CD8-positive, alpha-beta memory T cell (primary cell): ENCODE results near the gene PPP2R5C. TPM values are rescaled to one million over a fixed set of nuclear protein-coding genes. Genes with fewer than 3 reads are reported as not detected.
A peak's percentile ranks its signal among the peaks of the same experiment; 100 is the strongest.

Experiments
- CTCF ChIA-PET: fragments of 350-600 bp; sonication (Branson Sonifier 250); formaldehyde crosslinking; loops from one replicate; lab custom pipeline; 2021; ENCODE audit warnings: antibody characterized with exemption; lab: Charles Lee
- POLR2A ChIA-PET: fragments of 350-600 bp; sonication (Branson Sonifier 250); formaldehyde crosslinking; loops from one replicate; lab custom pipeline; 2021; ENCODE audit warnings: antibody characterized with exemption; lab: Charles Lee
- DNase-seq, 5 donors: peaks; one replicate each; pipeline versions ENCODE4 v3.0.0 to v3.0.0-alpha.2; 2020 to 2022; ENCODE audit warnings: mixed read lengths in 1 of 5
- H3K27ac ChIP-seq: one replicate; pipeline ENCODE4 v1.7.0; 2013; ENCODE audit warnings: low read depth, mild to moderate bottlenecking, low read length, moderate library complexity
- H3K27me3 ChIP-seq: 2 replicates; pipeline ENCODE4 v1.7.0; 2013; ENCODE audit warnings: low read length, mild to moderate bottlenecking; ENCODE audit not compliant: insufficient read depth, poor library complexity, severe bottlenecking
- H3K36me3 ChIP-seq: 2 replicates; pipeline ENCODE4 v1.7.0; 2013; ENCODE audit warnings: mild to moderate bottlenecking, low read length, moderate library complexity; ENCODE audit not compliant: insufficient read depth
- H3K4me1 ChIP-seq: 2 replicates; pipeline ENCODE4 v1.7.0; 2013; ENCODE audit warnings: mild to moderate bottlenecking, low read length, moderate library complexity; ENCODE audit not compliant: insufficient read depth
- H3K4me3 ChIP-seq: 2 replicates; pipeline ENCODE4 v1.7.0; 2013; ENCODE audit warnings: mild to moderate bottlenecking, low read length
- H3K9me3 ChIP-seq: 2 replicates; pipeline ENCODE4 v1.7.0; 2013; ENCODE audit warnings: mild to moderate bottlenecking, low read length
- H3K27ac Mint-ChIP-seq, 8 donors: one replicate each; pipeline ENCODE4 v1.8.0; 2020 to 2021; ENCODE audit warnings: mixed read lengths in 8 of 8, mild to moderate bottlenecking in 6 of 8, inconsistent platforms in 3 of 8, moderate library complexity in 3 of 8
- H3K27me3 Mint-ChIP-seq, 2 donors: one replicate each; pipeline ENCODE4 v1.8.0; 2020 to 2021; ENCODE audit warnings: mixed read lengths in 2 of 2, mild to moderate bottlenecking in 1 of 2, moderate library complexity in 1 of 2
- H3K36me3 Mint-ChIP-seq, 3 donors: one replicate each; pipeline ENCODE4 v1.8.0; 2020 to 2021; ENCODE audit warnings: mixed read lengths in 3 of 3, inconsistent platforms in 1 of 3, mild to moderate bottlenecking in 1 of 3
- H3K4me1 Mint-ChIP-seq, 3 donors: one replicate each; pipeline ENCODE4 v1.8.0; 2020 to 2021; ENCODE audit warnings: mixed read lengths in 3 of 3, inconsistent platforms in 1 of 3, mild to moderate bottlenecking in 1 of 3
- H3K4me3 Mint-ChIP-seq, 7 donors: one replicate each; pipeline ENCODE4 v1.8.0; 2020 to 2021; ENCODE audit warnings: mixed read lengths in 7 of 7, mild to moderate bottlenecking in 6 of 7, moderate library complexity in 4 of 7, inconsistent platforms in 2 of 7
- H3K9me3 Mint-ChIP-seq, 5 donors: one replicate each; pipeline ENCODE4 v1.8.0; 2020 to 2022; ENCODE audit warnings: mixed read lengths in 5 of 5, mild to moderate bottlenecking in 3 of 5, moderate library complexity in 2 of 5, inconsistent platforms in 1 of 5
- polyA plus RNA-seq: library from polyadenylated mRNA; unstranded; fragments of 300-500 nt; fragmentation: Illumina TruSeq; gene quantifications from one replicate; pipeline ENCODE4 v1.2.3, GENCODE V29; 2021
- total RNA-seq, 2 experiments: library from RNA; stranded (reverse); gene quantifications; one replicate each; pipeline ENCODE4 v1.2.3, GENCODE V29; 2021

The PPP2R5C gene
- total and polyA plus RNA-seq, 3 experiments from 2014 or later, result 278 to 342 (median 307) TPM

DNA sequence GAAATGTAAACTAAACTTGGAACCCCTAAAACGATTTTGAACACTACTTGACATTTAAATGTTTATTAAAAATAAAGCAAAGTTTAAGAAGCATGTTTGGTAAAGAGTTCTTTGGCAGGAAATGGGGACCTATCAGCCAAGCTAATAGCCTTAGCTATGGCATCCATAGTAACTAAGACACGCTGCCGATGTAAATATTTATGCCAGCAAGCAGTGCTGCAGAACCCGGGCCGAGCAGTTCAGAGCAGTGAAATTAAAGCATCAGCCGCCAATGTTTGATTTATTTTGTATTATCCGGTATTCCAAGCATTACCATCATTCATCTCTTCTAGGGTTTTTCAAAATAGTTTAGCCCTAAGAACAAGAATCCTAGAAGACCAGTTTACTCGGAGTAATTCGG is 61.6 kb downstream of the PPP2R5C start:
- ChIA-PET CTCF (interaction anchor here (1.1 to 5.6 kb wide), 8 partner anchors 11 to 138 kb away, joined by 3 to 95 read pairs (median 4); no protein-coding TSS in a partner anchor), POLR2A (interaction anchor here (0.5 to 9.4 kb wide), 15 partner anchors 9 to 116 kb away, joined by 3 to 279 read pairs (median 4); no protein-coding TSS in a partner anchor)
- H3K9me3 ChIP-seq, result no peaks in the 10 kb centered on the region
- H3K4me3 ChIP-seq, result peak overlapping the region; percentile 87
- Mint-ChIP-seq H3K4me1 (peaks cover 79 to 89% (median 82%) of the 10 kb centered on the region in 3 donors), H3K4me3 (peak overlapping the region; percentile 90 to 94 (median 93)), H3K36me3 (peaks cover 27 to 80% (median 30%) of the 10 kb centered on the region in 3 donors), H3K27ac (peak overlapping the region; percentile 95 to 99 (median 98)), H3K9me3 (peaks cover 0 to 2% (median 0%) of the 10 kb centered on the region in 5 donors), H3K27me3 (peaks cover 0 to 16% of the 10 kb centered on the region in 2 donors)
- DNase-seq, result peak in 3 of 5 donors; percentile 61 to 74 (median 72)
- H3K36me3 ChIP-seq, result peaks cover 17% of the 10 kb centered on the region
- peaks cover 80% of the 10 kb centered on the region for H3K4me1 ChIP-seq
- H3K27me3 ChIP-seq, result no peaks in the 10 kb centered on the region
- peak overlapping the region; percentile 96 for H3K27ac ChIP-seq

GRCh38 chr14:101823511-101824120 is 62.1 kb downstream of the PPP2R5C start:
- Mint-ChIP-seq H3K4me3 (peak overlapping the region; percentile 90 to 94 (median 93)), H3K36me3 (peaks cover 29 to 83% (median 32%) of the 10 kb centered on the region in 3 donors), H3K27me3 (peaks cover 0 to 16% of the 10 kb centered on the region in 2 donors), H3K9me3 (peaks cover 0 to 2% (median 0%) of the 10 kb centered on the region in 5 donors), H3K4me1 (peaks cover 79 to 89% (median 80%) of the 10 kb centered on the region in 3 donors), H3K27ac (peak overlapping the region; percentile 95 to 99 (median 98))
- ChIA-PET CTCF (interaction anchor here (0.8 to 5.6 kb wide), 12 partner anchors 10 to 137 kb away, joined by 3 to 95 read pairs (median 4); no protein-coding TSS in a partner anchor), POLR2A (interaction anchor here (0.5 to 9.4 kb wide), 20 partner anchors 10 to 485 kb away, joined by 3 to 279 read pairs (median 4); no protein-coding TSS in a partner anchor)
- H3K27me3 ChIP-seq, result no peaks in the 10 kb centered on the region
- peaks cover 80% of the 10 kb centered on the region for H3K4me1 ChIP-seq
- peak overlapping the region; percentile 87 for H3K4me3 ChIP-seq
- H3K9me3 ChIP-seq, result no peaks in the 10 kb centered on the region
- H3K36me3 ChIP-seq, result peaks cover 18% of the 10 kb centered on the region
- DNase-seq, result peak; percentile 51 to 86 (median 77)
- H3K27ac ChIP-seq, result peak overlapping the region; percentile 96

GRCh38 chr14:101824339-101824727 is 62.8 kb downstream of the PPP2R5C start:
- Histone ChIP-seq H3K36me3 (peaks cover 24% of the 10 kb centered on the region), H3K4me1 (peaks cover 80% of the 10 kb centered on the region), H3K27ac (peak overlapping the region; percentile 96), H3K9me3 (no peaks in the 10 kb centered on the region), H3K27me3 (no peaks in the 10 kb centered on the region), H3K4me3 (peak overlapping the region; percentile 87)
- H3K36me3 Mint-ChIP-seq, result peaks cover 29 to 83% (median 32%) of the 10 kb centered on the region in 3 donors
- peak in 1 of 5 donors; percentile 42 for DNase-seq
- ChIA-PET CTCF (interaction anchor here (1.1 to 5.6 kb wide), 10 partner anchors 9 to 137 kb away, joined by 3 to 95 read pairs (median 4); no protein-coding TSS in a partner anchor), POLR2A (interaction anchor here (0.6 to 9.4 kb wide), 15 partner anchors 10 to 484 kb away, joined by 3 to 279 read pairs (median 6); no protein-coding TSS in a partner anchor)
- H3K4me3 Mint-ChIP-seq, result peak overlapping the region; percentile 90 to 94 (median 93)
- peaks cover 0 to 14% of the 10 kb centered on the region in 2 donors for H3K27me3 Mint-ChIP-seq
- H3K27ac Mint-ChIP-seq, result peak overlapping the region; percentile 95 to 99 (median 98)
- peaks cover 0 to 2% (median 0%) of the 10 kb centered on the region in 5 donors for H3K9me3 Mint-ChIP-seq
- peaks cover 79 to 89% (median 80%) of the 10 kb centered on the region in 3 donors for H3K4me1 Mint-ChIP-seq

- ChIA-PET CTCF (interaction anchor here (0.9 to 5.6 kb wide), 7 partner anchors 11 to 118 kb away, joined by 3 to 95 read pairs (median 4); no protein-coding TSS in a partner anchor), POLR2A (interaction anchor here (0.7 to 9.4 kb wide), 9 partner anchors 11 to 119 kb away, joined by 3 to 279 read pairs (median 3); no protein-coding TSS in a partner anchor)
- peaks cover 32 to 85% (median 37%) of the 10 kb centered on the region in 3 donors for H3K36me3 Mint-ChIP-seq
- Histone ChIP-seq H3K36me3 (peaks cover 38% of the 10 kb centered on the region), H3K27me3 (no peaks in the 10 kb centered on the region), H3K27ac (peak overlapping the region; percentile 96), H3K4me1 (peaks cover 80% of the 10 kb centered on the region), H3K9me3 (no peaks in the 10 kb centered on the region), H3K4me3 (peak overlapping the region; percentile 87)
- peak overlapping the region; percentile 96 to 99 (median 98) for H3K27ac Mint-ChIP-seq
- H3K4me3 Mint-ChIP-seq, result peak overlapping the region; percentile 90 to 94 (median 93)
- DNase-seq, result no peak
- H3K4me1 Mint-ChIP-seq, result peaks cover 81 to 92% (median 83%) of the 10 kb centered on the region in 3 donors
- peaks cover 0 to 10% of the 10 kb centered on the region in 2 donors for H3K27me3 Mint-ChIP-seq
- peaks cover 0 to 2% (median 0%) of the 10 kb centered on the region in 5 donors for H3K9me3 Mint-ChIP-seq
These were observed 64.3 kb downstream of the PPP2R5C start for GRCh38 chr14:101825797-101826196.

GRCh38 chr14:101826351-101826750 is 64.8 kb downstream of the PPP2R5C start:
- Mint-ChIP-seq H3K4me3 (peak overlapping the region; percentile 90 to 94 (median 93)), H3K27ac (peak overlapping the region; percentile 96 to 99 (median 98)), H3K36me3 (peaks cover 30 to 88% (median 37%) of the 10 kb centered on the region in 3 donors), H3K27me3 (peaks cover 0 to 10% of the 10 kb centered on the region in 2 donors), H3K9me3 (peaks cover 0 to 2% (median 0%) of the 10 kb centered on the region in 5 donors), H3K4me1 (peaks cover 81 to 93% (median 84%) of the 10 kb centered on the region in 3 donors)
- H3K27ac ChIP-seq, result peak overlapping the region; percentile 96
- ChIA-PET POLR2A (interaction anchor here (0.5 to 9.4 kb wide), 10 partner anchors 10 to 117 kb away, joined by 3 to 279 read pairs (median 4); no protein-coding TSS in a partner anchor), CTCF (interaction anchor here (0.8 to 5.6 kb wide), 8 partner anchors 10 to 119 kb away, joined by 3 to 95 read pairs (median 4); no protein-coding TSS in a partner anchor)
- no peak for DNase-seq
- no peaks in the 10 kb centered on the region for H3K9me3 ChIP-seq
- peaks cover 85% of the 10 kb centered on the region for H3K4me1 ChIP-seq
- H3K4me3 ChIP-seq, result peak overlapping the region; percentile 87
- peaks cover 43% of the 10 kb centered on the region for H3K36me3 ChIP-seq
- no peaks in the 10 kb centered on the region for H3K27me3 ChIP-seq

DNA sequence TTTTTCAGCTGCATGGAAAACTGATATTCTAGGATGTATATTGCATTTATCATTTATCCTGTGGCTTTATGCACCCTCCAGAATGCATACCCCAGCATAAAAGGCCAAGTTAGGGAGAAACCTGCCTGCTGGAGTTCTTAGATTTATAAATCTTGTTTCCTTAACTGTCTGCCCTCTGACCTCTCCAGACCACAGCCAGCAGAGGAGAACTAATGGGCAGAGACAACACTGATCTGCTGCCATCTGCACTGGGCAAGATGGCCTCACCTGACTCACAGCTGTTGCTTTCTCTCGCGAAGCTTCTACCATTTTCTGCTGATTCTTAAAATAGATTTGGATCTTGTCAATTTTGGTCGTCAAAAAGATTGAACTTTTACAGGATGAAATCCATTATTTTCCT is 65.8 kb downstream of the PPP2R5C start:
- Histone ChIP-seq H3K27ac (no peak overlapping the region), H3K4me1 (peaks cover 83% of the 10 kb centered on the region), H3K9me3 (no peaks in the 10 kb centered on the region), H3K27me3 (no peaks in the 10 kb centered on the region), H3K36me3 (peaks cover 48% of the 10 kb centered on the region), H3K4me3 (no peak overlapping the region)
- Mint-ChIP-seq H3K27me3 (peaks cover 0 to 10% of the 10 kb centered on the region in 2 donors), H3K36me3 (peaks cover 30 to 90% (median 37%) of the 10 kb centered on the region in 3 donors), H3K27ac (peak overlapping the region; percentile 80 to 97 (median 89)), H3K4me1 (peaks cover 81 to 93% (median 84%) of the 10 kb centered on the region in 3 donors), H3K4me3 (peak overlapping the region; percentile 68 to 94 (median 83)), H3K9me3 (peaks cover 0 to 2% (median 0%) of the 10 kb centered on the region in 5 donors)
- DNase-seq, result no peak
- ChIA-PET CTCF (interaction anchor here (1.5 to 5.6 kb wide), 2 partner anchors 9 to 15 kb away, joined by 4 to 95 read pairs; no protein-coding TSS in a partner anchor), POLR2A (interaction anchor here (0.5 to 9.4 kb wide), 5 partner anchors 9 to 56 kb away, joined by 3 to 279 read pairs (median 5); no protein-coding TSS in a partner anchor)

GRCh38 chr14:101828046-101828445 is 66.5 kb downstream of the PPP2R5C start:
- peak overlapping the region; percentile 80 to 97 (median 89) for H3K27ac Mint-ChIP-seq
- peaks cover 0 to 10% of the 10 kb centered on the region in 2 donors for H3K27me3 Mint-ChIP-seq
- CTCF ChIA-PET, result interaction anchor here (1.3 to 5.6 kb wide), 2 partner anchors 16 to 35 kb away, joined by 3 to 95 read pairs; no protein-coding TSS in a partner anchor
- Histone ChIP-seq H3K4me3 (peak overlapping the region; percentile 2), H3K27ac (no peak overlapping the region), H3K9me3 (no peaks in the 10 kb centered on the region), H3K4me1 (peaks cover 85% of the 10 kb centered on the region), H3K36me3 (peaks cover 52% of the 10 kb centered on the region), H3K27me3 (no peaks in the 10 kb centered on the region)
- peaks cover 34 to 93% (median 37%) of the 10 kb centered on the region in 3 donors for H3K36me3 Mint-ChIP-seq
- H3K4me3 Mint-ChIP-seq, result peak overlapping the region; percentile 68 to 94 (median 83)
- H3K4me1 Mint-ChIP-seq, result peaks cover 83 to 93% (median 84%) of the 10 kb centered on the region in 3 donors
- no peak for DNase-seq
- peaks cover 0 to 2% (median 0%) of the 10 kb centered on the region in 5 donors for H3K9me3 Mint-ChIP-seq
- POLR2A ChIA-PET, result interaction anchor here (0.6 to 9.4 kb wide), 3 partner anchors 9 to 66 kb away, joined by 3 to 279 read pairs (median 3); no protein-coding TSS in a partner anchor
